Temporal lobe (tissue), 2 donors: ENCODE results near the gene FXYD5. TPM values are rescaled to one million over a fixed set of nuclear protein-coding genes. Genes with fewer than 3 reads are reported as not detected.

Experiments
- small RNA-seq: library from RNA; depleted of rRNA; stranded (forward); fragments of <200 nt; gene quantifications from one replicate; pipeline ENCODE3, GENCODE V24; 2014; ENCODE audit warnings: low replicate concordance
- total RNA-seq: library from RNA; depleted of rRNA; stranded (reverse); fragments of >200 nt; gene quantifications from one replicate; pipeline ENCODE4 v1.2.3, GENCODE V29; 2014

FXYD5 gene
- total RNA-seq, 1 donor from 2014 or later: 0.74 TPM

Small RNA genes lying within 50 kb of the gene (small RNA-seq; reads per million reads assigned to genes)
- not detected for gene AC020907.2

Other genes with a start within 250 kb of the FXYD5 start
- gene ZNF30, start 227.8 kb upstream of the FXYD5 start, total RNA-seq: 7.9 TPM
- gene ZNF792, start 190.5 kb upstream of the FXYD5 start, total RNA-seq: 11.8 TPM
- gene GRAMD1A, start 154.4 kb upstream of the FXYD5 start, total RNA-seq: 36.1 TPM
- 0.49 TPM for gene SCN1B, start 124.3 kb upstream of the FXYD5 start, total RNA-seq
- gene HPN, start 113.0 kb upstream of the FXYD5 start, total RNA-seq: not detected
- gene FXYD3, start 38.9 kb upstream of the FXYD5 start, total RNA-seq: not detected
- 5.2 TPM for gene LGI4, start 19.7 kb upstream of the FXYD5 start, total RNA-seq
- gene FXYD1, start 15.9 kb upstream of the FXYD5 start, total RNA-seq: 0.74 TPM
- gene FXYD7, start 11.5 kb upstream of the FXYD5 start, total RNA-seq: 10.1 TPM
- not detected for gene FAM187B, start 74.0 kb downstream of the FXYD5 start, total RNA-seq
- 1.7 TPM for gene LSR, start 94.3 kb downstream of the FXYD5 start, total RNA-seq
- 36.6 TPM for gene USF2, start 114.2 kb downstream of the FXYD5 start, total RNA-seq
- gene HAMP, start 127.8 kb downstream of the FXYD5 start, total RNA-seq: not detected
- gene MAG, start 137.4 kb downstream of the FXYD5 start, total RNA-seq: 0.49 TPM
- not detected for gene CD22, start 174.5 kb downstream of the FXYD5 start, total RNA-seq
- not detected for gene FFAR1, start 193.2 kb downstream of the FXYD5 start, total RNA-seq
- gene FFAR3, start 203.7 kb downstream of the FXYD5 start, total RNA-seq: under 0.01 TPM
- gene GPR42, start 216.3 kb downstream of the FXYD5 start, total RNA-seq: not detected